ENCODE measurements around the gene GRPEL1. TPM values are rescaled to one million over a fixed set of nuclear protein-coding genes. Genes with fewer than 3 reads are reported as not detected.

Gene GRPEL1
- total and polyA plus RNA-seq, 2 of the 8 experiments (the other 6 are each of a cell fraction or from before 2014, with no cell fraction given), result 13.5 to 39.9 TPM

DNA sequence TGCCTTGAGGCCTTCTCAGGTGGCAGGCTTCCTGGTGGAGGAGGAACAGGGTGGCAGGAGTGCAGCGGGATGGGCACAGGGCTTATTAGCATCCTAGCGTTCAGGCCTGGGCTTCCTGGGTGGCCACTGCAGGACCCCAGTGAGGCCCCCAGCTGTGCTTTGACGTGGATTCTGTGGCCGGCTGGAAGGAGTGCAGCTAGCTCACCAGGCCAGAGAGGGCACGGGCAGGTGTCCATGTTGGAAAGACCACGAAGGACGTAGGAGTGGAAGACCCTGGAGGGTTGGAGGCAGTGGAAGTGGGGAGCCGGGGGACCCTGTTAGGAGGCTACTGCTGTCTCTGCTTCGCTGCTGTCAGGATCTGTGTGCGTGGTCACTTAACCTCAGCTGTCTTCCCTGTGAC lies 37.9 kb downstream of the GRPEL1 start:
- H3K4me2 ChIP-seq (ENCODE audit: insufficient read depth in 1 of 2, low read depth in 2 of 2, low read length in 2 of 2), result no peak overlapping the region
- no peak overlapping the region for H3K9ac ChIP-seq (replicated peaks in 1 of 4; ENCODE audit: extremely low read depth in 1 of 4, low read depth in 3 of 4, low read length in 3 of 4)
- H2BK12ac ChIP-seq (ENCODE audit: low read depth, low read length), result no peak overlapping the region
- no peak overlapping the region for H2BK20ac ChIP-seq (ENCODE audit: low read length)
- H4K91ac ChIP-seq (replicated peaks; ENCODE audit: insufficient read length, low read length), result no peak overlapping the region
- H3K27ac ChIP-seq (ENCODE audit: low read depth, low read length), result no peak overlapping the region
- no peak overlapping the region for H2BK5ac ChIP-seq (ENCODE audit: low read depth, low read length)
- H2BK120ac ChIP-seq (replicated peaks; ENCODE audit: low read depth, low read length), result no peak overlapping the region
- DNase-seq (ENCODE audit: low read depth in 1 of 2, low spot score in 2 of 2), result no peak
- H3K18ac ChIP-seq (ENCODE audit: extremely low read depth, low read length), result no peak overlapping the region
- H2AK5ac ChIP-seq (ENCODE audit: low read depth, low read length), result no peak overlapping the region
- H3K79me2 ChIP-seq (ENCODE audit: control insufficient read depth in 1 of 2, insufficient read depth in 2 of 2, low read length in 2 of 2), result no peaks in the 10 kb centered on the region
- H3K4me3 ChIP-seq (ENCODE audit: extremely low read depth in 1 of 4, insufficient read depth in 2 of 4, low read depth in 3 of 4, low read length in 4 of 4), result no peak overlapping the region
- peaks cover 4 to 36% (median 21%) of the 10 kb centered on the region in 4 experiments; a peak in 7 of 8 replicates for H3K36me3 ChIP-seq (ENCODE audit: control insufficient read depth in 2 of 4, insufficient read depth in 4 of 4, low read length in 3 of 4)
- POLR2A ChIA-PET (ENCODE audit: partially characterized antibody), result interaction anchor here (1.3 kb wide), 1 partner anchor 11 kb away, joined by 3 read pairs; no protein-coding TSS in a partner anchor
- 0 out of 2 replicates have a peak, but pooled peaks cover 3% of the 10 kb centered on the region for H3K79me1 ChIP-seq (ENCODE audit: low read depth, low read length)
- no peak overlapping the region for H3K4ac ChIP-seq (replicated peaks; ENCODE audit: insufficient read length, low read depth, low read length)
- no peaks in the 10 kb centered on the region for H3K4me1 ChIP-seq (replicated peaks in 1 of 4; ENCODE audit: control insufficient read depth in 3 of 4, insufficient read depth in 4 of 4, low read length in 3 of 4)
- peaks cover 8 to 22% of the 10 kb centered on the region in 2 experiments for H4K20me1 ChIP-seq (replicated peaks in 1 of 2; ENCODE audit: control insufficient read depth in 1 of 2, insufficient read depth in 2 of 2, low read length in 2 of 2)
- H4K5ac ChIP-seq (ENCODE audit: insufficient read length, low read depth, low read length), result no peak overlapping the region
- no peak overlapping the region for H3K56ac ChIP-seq (replicated peaks; ENCODE audit: insufficient read length, low read depth, low read length)
- H3K27me3 ChIP-seq (replicated peaks in 1 of 4; ENCODE audit: control insufficient read depth in 3 of 4, extremely low read depth in 1 of 4, insufficient read depth in 3 of 4, low read length in 3 of 4), result no peaks in the 10 kb centered on the region
- 90% methylated on average over 10 of the region's 10 CpGs; no CpG with 5 or more reads in 1 of the 2 experiments for WGBS, 2 experiments (ENCODE audit: extremely low coverage in 1 of 2, insufficient coverage in 1 of 2, insufficient read length in 1 of 2, insufficient replicate concordance in 2 of 2, low coverage in 1 of 2, low lambda C conversion rate in 2 of 2, missing lambda C conversion rate in 1 of 2)
- H3K9me3 ChIP-seq (ENCODE audit: insufficient read depth in 2 of 2, low read depth in 1 of 2, low read length in 1 of 2), result no peaks in the 10 kb centered on the region
- H3K14ac ChIP-seq (ENCODE audit: insufficient read length), result no peak overlapping the region
- peaks cover 10% of the 10 kb centered on the region; the same call in 1 of the 2 replicates for H3K23me2 ChIP-seq (ENCODE audit: low read depth, low read length)
- CTCF ChIA-PET (ENCODE audit: partially characterized antibody), result interaction anchor here (0.9 to 1.5 kb wide), 3 partner anchors 10 to 146 kb away, joined by 3 to 5 read pairs (median 4); no protein-coding TSS in a partner anchor
- FAIRE-seq, result no peak
- H2AFZ ChIP-seq (ENCODE audit: low read length), result no peak overlapping the region
- no peak overlapping the region for H4K8ac ChIP-seq (ENCODE audit: extremely low read depth, insufficient read depth, low read length)
- H2BK15ac ChIP-seq (ENCODE audit: low read length), result no peak overlapping the region
- no peak overlapping the region for H3K23ac ChIP-seq (ENCODE audit: insufficient read length)
- TF ChIP-seq CTBP2 (IDR thresholded peaks at IDR 0.05; ENCODE audit: borderline replicate concordance, insufficient read depth, insufficient read length, low read length) (no peak), NANOG (IDR thresholded peaks at IDR 0.05; ENCODE audit: insufficient read depth, low read depth, low read length, poor library complexity, severe bottlenecking) (no peak), BCL11A (IDR thresholded peaks at IDR 0.05; ENCODE audit: low read depth in 2 of 2, low read length in 2 of 2) (no peak), CHD1 (IDR thresholded peaks at IDR 0.05; ENCODE audit: low read depth, low read length) (no peak), GTF2F1 (IDR thresholded peaks at IDR 0.05; ENCODE audit: borderline replicate concordance, low read depth, low read length) (no peak), ZNF274 (IDR thresholded peaks at IDR 0.05; ENCODE audit: borderline replicate concordance, extremely low read depth, low read length) (no peak), SRF (IDR thresholded peaks at IDR 0.05; ENCODE audit: low read depth, low read length) (no peak), TCF12 (IDR thresholded peaks at IDR 0.05; ENCODE audit: low read depth, low read length) (no peak), BACH1 (IDR thresholded peaks at IDR 0.05; ENCODE audit: low read length) (no peak)
- TF ChIP-seq, protein P1, sequence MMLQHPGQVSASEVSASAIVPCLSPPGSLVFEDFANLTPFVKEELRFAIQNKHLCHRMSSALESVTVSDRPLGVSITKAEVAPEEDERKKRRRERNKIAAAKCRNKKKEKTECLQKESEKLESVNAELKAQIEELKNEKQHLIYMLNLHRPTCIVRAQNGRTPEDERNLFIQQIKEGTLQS (IDR thresholded peaks at IDR 0.05; ENCODE audit: insufficient read depth, low read depth, low read length), result no peak
